HG02642 (cell line): ENCODE data around the gene DDX24.

Experiments used
- ATAC-seq: cut with Tn5 transposase; IDR thresholded peaks from one replicate; pipeline ENCODE4 v1.9.1; 2021; ENCODE audit warnings: mild to moderate bottlenecking; ENCODE audit not compliant: unreplicated experiment, poor library complexity

The DDX24 gene

DNA sequence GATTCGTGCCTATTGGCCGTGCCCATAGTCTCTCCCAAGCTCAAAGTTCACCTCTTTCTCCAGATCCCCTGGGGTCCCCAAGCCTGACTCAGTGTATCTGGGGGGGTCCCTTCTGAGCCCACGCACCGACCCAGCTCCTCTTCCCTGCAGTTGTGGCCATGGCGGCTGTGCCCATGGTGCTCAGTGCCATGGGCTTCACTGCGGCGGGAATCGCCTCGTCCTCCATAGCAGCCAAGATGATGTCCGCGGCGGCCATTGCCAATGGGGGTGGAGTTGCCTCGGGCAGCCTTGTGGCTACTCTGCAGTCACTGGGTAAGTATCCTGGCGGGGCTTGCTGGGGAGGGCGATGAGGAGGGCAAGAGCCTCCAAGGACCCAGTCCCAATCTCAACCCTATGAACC, 34.6 kb upstream of the DDX24 start:
- no peak for ATAC-seq

DNA sequence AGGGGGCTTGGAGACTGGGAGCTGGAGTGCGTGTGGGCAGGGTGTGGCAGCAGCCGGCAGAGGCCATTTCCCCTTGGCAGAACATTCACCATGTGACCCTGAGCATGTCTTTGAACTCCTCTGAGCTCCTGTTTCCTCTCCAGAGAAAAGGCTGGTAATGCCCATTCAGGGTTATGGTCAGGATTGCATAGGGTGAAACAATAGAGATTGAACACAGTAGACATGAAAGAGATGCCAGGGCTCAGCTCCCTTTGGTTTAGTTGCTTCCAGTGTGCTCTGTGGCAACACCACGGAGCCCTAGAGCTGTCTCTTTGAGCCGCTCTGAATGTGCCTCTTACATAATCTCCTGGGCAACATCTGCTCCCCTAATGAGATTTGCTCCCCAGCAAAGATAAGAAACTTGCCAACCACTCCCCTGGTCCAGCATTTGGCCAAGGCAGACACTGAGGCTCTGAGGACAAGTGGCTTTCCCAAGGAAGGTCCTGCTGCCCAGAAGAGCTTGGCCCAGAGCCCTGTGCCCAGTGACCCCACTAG, 34.1 kb upstream of the DDX24 start:
- ATAC-seq: no peak

DNA sequence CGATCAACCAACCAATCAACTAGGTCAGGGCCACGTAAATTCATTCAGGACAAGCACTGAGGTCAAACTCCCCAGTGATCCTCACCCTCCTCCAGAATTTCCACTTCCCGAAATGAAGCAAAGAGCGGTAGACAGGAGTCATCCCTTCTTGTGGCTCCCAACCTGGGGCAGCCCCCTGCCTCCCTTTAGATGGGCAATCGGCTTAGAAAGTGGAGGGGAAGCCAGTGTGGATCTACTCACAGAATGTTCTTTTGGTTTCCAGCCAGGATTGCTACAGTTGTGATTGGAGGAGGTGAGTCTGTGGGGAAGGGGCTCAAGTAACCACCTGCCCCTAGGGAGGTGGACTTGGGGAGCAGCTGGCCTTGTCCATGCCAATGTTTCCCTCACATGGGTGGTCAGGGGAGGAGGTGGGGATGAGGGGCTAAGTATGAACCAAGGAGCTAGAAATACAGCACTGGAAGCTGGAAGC, 33.6 kb upstream of the DDX24 start:
- ATAC-seq: no peak

DNA sequence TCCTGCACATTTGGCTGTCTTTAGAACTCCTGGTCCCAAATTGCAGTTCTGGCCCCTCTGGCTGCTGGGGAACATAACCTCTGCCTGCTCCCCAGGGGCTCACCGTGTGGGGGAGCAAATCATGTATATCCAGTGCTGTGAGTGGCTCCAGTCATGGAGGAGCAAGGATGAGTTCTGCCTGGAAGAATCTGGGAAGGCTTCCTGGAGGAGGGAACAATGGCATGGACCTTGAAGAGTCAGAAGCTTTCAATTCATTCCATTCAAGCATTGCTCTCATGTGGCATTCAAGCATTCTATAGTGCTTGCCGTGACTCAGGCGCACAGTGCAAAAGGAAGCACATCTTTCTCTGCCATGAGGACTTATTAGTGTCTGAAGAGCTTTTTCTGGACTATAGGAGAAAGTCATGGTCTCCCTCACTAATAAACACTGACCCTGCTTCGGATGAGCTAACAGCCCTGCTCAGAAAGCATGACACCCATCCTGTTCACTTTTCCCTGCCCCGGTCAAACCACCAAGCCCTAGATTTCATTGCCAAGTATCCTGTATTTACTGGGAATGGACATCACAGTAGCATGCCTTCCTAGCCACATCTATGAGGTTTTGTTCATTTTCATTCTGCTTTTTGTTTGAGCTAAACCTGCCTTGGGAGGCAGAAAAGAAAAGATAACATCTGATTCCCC, 33.0 kb upstream of the DDX24 start:
- no peak for ATAC-seq

DNA sequence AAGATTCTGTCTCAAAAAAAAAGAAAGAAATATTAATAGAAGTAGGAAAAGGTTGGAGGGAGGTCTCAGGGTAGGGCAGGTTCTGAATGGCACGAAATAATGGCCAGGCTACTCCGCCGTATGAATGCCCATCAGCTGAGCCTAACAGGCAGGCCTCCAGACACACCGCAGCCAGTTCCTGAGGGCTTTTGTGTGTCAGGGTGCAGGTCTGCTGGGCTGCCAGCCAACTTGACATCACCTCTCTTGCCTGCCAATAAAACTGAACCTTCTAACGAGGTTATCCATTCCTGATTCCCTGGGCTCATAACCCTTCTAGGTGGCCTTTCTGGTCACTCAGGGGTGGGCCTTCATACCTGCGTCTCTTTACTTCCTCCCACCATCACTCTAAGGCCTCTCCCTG, 32.5 kb upstream of the DDX24 start:
- no peak for ATAC-seq

DNA sequence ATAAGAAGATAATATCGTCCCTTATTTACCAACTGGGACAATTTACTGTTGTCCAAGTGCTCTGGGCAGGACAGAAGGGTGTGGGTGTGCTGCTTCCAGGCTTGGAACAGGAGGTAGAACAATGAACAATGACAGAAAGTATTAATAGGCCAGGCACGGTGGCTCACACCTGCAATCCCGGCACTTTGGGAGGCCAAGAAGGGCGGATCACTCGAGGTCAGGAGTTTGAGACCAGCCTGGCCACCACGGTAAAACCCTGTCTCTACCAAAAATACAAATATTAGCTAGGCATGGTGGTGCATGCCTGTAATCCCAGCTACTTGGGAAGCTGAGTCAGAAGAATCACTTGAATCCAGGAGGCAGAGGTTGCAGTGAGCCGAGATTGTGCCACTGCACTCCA, 32.1 kb upstream of the DDX24 start:
- no peak for ATAC-seq

DNA sequence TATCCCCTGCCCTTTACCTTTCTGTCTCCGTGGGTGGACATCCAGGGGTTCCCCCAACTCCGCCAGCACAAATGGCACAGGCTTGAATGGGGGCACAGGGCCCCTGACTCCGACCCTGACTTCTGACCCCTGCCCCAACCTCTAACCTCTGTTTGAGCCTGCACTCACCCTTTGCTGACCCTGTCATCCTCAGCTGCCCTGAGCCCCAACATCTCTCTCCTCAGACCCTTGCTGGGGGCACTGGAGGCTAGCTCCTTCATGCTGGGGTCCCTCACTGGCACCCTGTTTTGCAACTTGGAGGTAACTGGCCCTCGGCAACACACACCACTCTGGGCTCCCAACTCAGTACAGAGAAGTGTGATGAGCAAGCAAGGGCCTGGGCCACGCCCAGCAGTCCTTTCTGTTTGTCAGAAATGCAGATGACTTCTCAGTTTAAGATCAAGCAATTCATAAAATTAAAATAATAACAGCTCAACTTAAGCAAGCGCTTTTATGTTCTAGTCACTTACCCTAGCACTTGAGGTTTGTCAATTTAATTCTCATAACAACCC, 31.6 kb upstream of the DDX24 start:
- ATAC-seq: no peak

DNA sequence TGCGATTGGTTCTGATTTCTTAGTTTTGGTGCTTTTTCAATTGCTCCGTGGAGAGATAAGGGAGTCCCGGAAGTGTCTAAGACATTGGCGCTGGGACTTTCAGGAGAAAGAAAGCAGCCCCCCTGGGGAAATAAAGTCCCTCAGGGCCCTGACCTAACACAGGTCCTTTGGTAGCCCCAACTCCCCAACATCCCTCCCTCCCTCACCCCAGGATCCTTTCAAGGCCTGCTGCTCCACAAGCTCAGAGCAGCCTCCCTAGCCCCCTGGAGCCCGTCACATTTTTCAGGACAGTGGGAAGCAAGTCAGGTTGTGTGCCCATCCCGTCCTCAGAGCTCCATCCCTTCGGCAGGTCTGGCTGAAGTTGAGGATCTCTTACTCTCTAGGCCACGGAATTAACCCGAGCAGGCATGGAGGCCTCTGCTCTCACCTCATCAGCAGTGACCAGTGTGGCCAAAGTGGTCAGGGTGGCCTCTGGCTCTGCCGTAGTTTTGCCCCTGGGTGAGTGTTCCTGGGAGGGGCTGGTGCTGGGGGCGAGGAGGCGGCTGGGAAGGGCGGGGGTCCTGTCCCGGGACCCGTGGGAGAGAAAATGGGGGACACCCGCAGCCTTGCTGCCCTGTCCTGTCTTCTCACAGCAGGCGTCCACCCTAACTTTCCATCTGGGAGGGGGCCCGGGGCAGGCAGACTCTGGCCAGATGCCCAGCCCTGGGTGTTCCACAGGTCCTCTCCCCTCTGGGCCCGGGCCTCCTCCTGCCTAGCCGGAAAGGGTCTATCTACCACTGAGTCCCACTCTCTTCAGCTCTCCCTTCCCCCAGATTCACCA, 30.5 kb upstream of the DDX24 start:
- ATAC-seq: no peak

DNA sequence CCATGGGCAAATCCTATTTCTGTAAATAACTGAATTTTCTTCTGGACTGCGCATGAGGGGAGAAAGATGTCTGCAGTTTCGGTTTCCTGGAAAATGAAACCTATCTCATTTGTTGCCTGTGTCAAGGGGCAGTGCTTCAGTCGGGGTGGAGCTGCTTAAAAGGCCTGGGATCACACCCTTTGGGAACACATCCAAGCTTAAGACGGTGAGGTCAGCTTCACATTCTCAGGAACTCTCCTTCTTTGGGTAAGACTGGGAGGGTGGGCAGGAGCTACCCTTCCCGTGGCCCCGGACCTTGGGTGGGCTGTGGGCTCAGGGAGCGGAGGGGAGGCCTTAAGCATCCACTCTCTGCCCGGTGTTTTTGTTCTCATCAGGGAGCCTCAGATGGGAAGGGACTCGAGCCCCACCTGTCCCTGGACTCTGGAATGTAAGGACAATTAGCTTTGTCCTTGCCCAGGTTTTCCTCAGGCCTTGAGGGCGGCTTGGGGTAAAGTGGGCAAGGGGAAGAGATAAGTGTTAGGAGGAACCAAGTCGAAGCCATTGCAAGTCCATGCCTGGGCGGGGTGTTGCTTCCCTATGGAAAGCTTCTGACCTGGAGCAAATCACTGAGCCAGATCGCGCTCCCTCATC, 29.7 kb upstream of the DDX24 start, which contains the start of gene IFI27:
Gene IFI27, plus strand, starts transcription at position 185 of the 630 bp plus-strand sequence.
- ATAC-seq: no peak

DNA sequence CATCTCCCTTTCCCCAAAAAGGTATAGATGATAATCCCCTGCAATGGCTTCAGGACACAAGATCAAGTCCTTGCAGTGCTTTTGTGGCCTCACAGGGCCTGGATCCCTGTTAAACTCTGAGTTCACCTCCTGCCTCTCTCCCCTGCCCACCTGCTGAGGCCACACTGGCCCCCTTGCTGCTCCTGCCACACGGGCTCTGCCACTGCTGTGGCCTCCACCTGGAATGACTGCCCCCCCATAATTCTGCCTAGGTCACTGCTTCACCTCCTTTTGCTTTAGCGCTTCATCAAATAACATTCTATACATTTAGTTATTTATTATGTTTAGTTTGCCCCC, 28.9 kb upstream of the DDX24 start:
- no peak for ATAC-seq

DNA sequence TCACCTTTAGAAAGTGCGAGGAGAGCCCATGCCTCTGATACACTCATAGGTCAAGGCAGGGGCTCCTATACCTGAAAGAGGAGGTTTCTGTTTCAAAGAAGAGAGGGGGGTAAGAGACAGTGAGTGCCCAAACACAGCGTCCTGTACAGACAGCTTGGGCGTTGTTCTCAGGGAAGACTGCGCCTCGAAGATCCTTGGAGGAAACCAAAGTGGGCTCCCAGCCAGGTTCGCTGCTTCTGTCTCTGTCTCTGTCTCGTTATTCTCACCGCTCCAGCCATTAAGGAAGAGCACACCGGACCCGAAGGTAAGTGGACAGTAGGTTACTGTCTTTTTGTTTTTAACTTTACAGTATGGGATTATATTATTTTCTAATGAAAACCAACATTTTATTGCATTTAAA, 23.7 kb upstream of the DDX24 start:
- ATAC-seq: no peak

DNA sequence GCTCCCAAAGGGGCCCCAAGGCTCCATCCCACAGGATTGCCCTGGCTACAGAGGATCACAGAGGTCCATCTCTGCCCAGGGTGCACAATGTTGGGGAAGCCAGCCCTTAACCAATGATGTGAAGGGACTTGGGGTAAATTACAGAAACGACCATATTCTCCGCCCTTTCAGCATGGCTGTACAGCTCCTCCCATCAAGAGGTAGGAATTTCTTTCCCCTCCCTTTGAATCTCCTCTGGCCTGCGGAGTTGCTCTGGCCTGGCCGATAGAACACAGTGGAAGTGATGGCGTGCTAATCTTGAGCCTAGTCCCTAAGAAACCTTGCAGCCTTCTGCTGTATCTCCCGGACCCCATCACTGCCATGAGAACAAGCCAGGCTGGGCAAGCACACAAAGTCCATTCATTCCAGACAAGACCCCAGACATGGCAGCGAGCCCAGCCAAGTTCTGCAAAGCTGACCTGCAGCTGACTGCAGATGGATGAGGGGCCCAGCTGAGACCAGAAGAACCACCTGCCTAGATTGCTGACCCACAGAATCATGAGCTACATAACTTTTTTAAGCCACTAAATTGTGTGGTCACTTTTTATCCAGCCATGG, 22.6 kb upstream of the DDX24 start:
- ATAC-seq: no peak

DNA sequence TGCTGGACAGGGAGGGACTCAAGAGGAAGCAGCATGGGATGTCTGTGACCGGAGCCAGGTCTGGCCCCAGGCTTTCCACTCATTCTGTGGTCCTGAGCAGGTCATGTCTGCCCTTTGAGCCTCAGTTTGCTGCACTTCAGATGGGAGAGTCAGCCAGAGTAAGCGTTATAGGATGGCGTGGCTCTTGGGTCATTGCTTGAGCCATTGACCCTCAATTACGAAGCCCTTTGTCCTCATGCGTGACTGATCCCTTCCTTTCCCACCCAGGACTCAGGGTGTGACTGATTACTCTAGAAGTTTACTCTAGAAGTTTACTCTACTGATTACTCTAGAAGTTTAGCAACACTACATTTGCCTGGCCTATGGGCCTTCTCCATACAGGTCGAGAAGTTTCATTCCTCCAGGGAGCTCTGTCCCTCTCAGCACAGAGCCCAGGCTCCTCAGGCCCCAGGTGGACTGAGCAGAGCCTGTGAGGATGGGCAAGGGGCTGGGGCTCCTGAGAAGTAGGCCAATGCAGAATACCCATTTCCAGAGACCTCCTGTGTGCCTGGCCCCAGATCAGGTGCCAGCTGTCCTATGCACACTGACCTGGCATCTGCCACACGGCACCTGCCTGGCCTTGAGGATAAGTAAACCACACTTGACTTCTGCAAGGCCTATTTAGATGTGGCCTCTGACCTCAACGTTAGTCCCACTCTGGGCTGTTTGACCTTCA, 21.9 kb upstream of the DDX24 start:
- no peak for ATAC-seq

DNA sequence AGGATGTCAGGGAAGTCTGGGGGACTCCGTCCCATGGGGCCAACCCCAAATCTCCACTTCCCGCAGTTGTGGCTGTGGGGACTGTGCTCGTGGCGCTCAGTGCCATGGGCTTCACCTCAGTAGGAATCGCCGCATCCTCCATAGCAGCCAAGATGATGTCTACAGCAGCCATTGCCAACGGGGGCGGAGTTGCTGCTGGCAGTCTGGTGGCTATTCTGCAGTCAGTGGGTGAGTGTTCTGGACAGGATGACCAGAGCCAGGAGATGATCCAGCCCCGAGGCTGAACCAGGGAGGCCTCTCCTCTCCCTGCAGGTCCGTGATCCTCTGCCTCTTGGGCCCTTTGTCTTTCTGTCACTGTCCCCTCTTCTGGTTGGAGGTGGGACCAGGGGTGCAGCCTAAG, 20.7 kb upstream of the DDX24 start:
- ATAC-seq: no peak

DNA sequence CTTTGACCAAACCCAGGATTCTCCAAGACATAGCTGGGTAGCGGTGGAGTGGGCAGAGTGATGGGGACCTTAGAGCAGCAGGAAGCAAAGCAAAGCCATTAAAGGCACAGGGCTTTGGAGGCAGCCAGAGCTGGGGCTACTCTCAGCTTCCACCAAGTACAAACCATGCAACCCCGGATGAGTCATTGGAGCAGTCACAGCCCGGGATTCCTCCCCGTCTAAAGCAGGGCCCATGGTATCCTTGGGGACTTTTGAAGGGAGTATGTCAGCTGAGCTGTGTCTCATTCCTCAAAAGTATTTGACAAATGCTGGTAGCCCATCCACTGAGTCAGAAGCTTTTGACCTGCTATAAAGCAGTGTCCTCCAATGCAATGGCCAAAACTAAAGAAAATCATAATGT, 19.8 kb upstream of the DDX24 start:
- ATAC-seq: no peak

DNA sequence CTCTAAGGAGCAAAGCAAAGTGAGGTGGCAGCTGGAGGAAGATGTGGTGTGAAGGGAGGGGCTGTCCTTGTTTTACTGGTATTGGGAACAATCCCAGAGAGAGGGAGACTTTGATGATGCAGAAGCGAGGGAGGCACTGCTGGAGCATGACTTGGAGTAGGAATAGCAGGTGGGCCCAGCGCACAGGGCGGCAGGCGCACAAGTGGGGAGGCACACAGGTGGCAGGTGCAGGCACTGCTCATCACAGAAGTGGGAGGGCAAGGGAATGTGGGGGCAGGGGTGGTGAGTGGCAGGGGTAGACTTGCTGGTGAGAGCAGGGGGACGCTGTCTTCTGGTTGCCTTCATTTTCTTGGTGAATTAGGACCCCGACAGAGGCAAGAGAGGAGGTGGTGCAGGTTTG, 18.0 kb upstream of the DDX24 start:
- no peak for ATAC-seq

DNA sequence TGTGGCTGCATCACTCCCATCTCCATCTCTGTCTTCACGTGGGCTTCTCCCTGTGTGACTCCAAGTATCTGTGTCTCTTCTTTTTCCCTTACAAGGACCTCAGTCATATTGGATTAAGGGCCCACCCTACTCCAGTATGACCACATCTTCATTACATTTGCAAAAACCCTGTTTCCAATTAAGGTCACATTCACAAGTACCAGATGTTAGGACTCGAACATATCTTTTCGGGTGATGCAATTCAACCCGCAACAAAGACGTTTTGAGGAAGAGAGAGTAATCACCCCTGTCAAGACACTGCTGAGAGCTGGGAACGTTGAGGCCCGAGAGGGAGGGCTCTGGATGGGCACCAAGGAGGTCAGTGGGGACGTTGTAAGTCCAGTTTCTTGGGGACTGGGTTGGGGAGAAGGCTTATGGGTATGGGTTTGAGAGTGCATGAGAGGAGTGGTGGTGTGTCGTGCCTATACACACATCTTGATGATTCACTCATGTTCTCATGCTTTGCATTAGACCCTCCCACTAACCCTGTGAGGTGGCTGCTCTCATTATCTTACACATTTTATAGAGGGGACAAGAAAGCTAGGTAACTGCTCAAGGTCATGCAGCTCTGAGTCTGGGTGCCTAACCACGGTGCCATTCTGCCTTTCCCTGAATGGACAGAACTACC, 17.5 kb upstream of the DDX24 start:
- ATAC-seq: no peak

DNA sequence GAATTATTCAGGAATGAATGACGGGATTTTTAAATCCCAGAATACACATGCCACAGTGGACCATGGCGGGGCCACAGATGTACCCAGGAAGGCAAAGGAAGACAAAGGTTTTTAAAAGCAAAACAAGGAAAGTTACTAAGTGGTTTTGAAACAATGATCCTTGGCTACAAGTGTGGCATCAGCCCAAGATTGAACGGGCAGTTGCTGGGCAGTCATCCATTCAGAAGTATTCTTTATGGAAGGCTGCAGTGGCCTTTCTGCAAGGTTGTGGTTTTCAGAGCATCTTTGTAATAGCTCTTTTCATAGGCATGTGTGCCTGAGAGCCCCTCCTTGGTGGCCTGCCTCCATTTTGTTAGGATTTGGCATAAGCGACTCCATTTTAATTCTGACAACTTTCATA, 16.1 kb upstream of the DDX24 start:
- ATAC-seq: no peak

DNA sequence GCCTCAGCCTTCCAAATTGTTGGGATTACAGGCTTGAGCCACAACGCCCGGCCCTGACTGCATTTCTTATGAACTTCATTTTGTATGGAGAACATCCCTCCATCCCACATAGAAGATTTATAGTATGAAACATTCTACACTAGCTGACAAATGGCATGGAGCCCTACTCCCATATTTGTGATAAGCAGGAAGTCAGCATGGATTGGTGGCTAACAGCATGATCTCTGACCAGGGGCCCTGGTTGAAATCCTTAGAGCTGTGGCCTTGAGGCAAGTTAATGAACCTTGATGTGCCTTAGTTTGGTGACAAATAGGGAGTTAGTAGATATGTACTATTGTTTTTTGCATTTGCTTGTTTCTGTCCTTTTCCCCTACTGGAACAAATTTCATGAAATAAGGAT, 12.4 kb upstream of the DDX24 start:
- ATAC-seq: no peak
